Tibial nerve (tissue), 4 donors: ENCODE measurements around the gene TMEM53.

Experiments used
- CTCF ChIP-seq, 5 experiments: fragments of 200-600 bp in 3 of 5; fragments of 450-650 bp in 2 of 5; sonication (generic) in 3 of 5; IDR thresholded peaks; one replicate each; pipeline ENCODE4 v1.5.1; 2016 to 2019; ENCODE audit warnings: antibody characterized with exemption in 5 of 5, mild to moderate bottlenecking in 3 of 5, moderate library complexity in 2 of 5
- EP300 ChIP-seq, 2 donors: sonication (generic); formaldehyde crosslinking; IDR thresholded peaks; one replicate each; pipeline ENCODE4 v1.6.1; 2017; ENCODE audit warnings: antibody characterized with exemption in 2 of 2, mild to moderate bottlenecking in 1 of 2
- POLR2A ChIP-seq, 2 donors: fragments of 450-650 bp; IDR thresholded peaks; one replicate each; pipeline ENCODE4 v1.6.1; 2017; ENCODE audit warnings: antibody characterized with exemption in 2 of 2, mild to moderate bottlenecking in 2 of 2, moderate library complexity in 2 of 2

- TF ChIP-seq CTCF (IDR thresholded peaks at IDR 0.05) (no peak), POLR2A (IDR thresholded peaks at IDR 0.05) (no peak), EP300 (IDR thresholded peaks at IDR 0.05) (no peak)
These were observed 18.9 kb upstream of the TMEM53 start for GRCh38 chr1:44693159-44693558.
